Karpas-422 (cell line): ENCODE measurements around the gene CDK6. TPM values are rescaled to one million over a fixed set of nuclear protein-coding genes. Genes with fewer than 3 reads are reported as not detected.
"Not testable (repeated sequence)": the region's sequence is repeated elsewhere in the genome, so short reads cannot be mapped to it uniquely, and the experiment has no call there.

Experiments used
- DNase-seq: peaks from one replicate; pipeline ENCODE4 v3.0.0-alpha.2; 2015
- H2AFZ ChIP-seq: fragments of 200-600 bp; sonication (generic); 2 replicates; pipeline ENCODE4 v1.6.1; 2014; ENCODE audit warnings: antibody characterized with exemption, low read length, mixed read lengths
- H3K27ac ChIP-seq: fragments of 200-600 bp; sonication (generic); 2 replicates; pipeline ENCODE4 v1.5.1; 2014; ENCODE audit warnings: mild to moderate bottlenecking, low read length, moderate library complexity
- H3K27me3 ChIP-seq: fragments of 200-600 bp; sonication (generic); 2 replicates; pipeline ENCODE4 v1.6.1; 2014; ENCODE audit warnings: low read length, mixed read lengths
- H3K36me3 ChIP-seq: fragments of 200-600 bp; sonication (generic); 2 replicates; pipeline ENCODE4 v1.6.1; 2014; ENCODE audit warnings: low read length, mixed read lengths; ENCODE audit not compliant: insufficient read depth
- H3K4me1 ChIP-seq: fragments of 200-600 bp; sonication (generic); 2 replicates; pipeline ENCODE4 v1.6.1; 2014; ENCODE audit warnings: mild to moderate bottlenecking, low read length, mixed read lengths
- H3K4me2 ChIP-seq: fragments of 200-600 bp; sonication (generic); 2 replicates; pipeline ENCODE4 v1.6.1; 2014; ENCODE audit warnings: low read length, low read depth, mild to moderate bottlenecking; ENCODE audit not compliant: poor library complexity, severe bottlenecking
- H3K4me3 ChIP-seq: fragments of 200-600 bp; sonication (generic); 2 replicates; pipeline ENCODE4 v1.5.1; 2014; ENCODE audit warnings: mild to moderate bottlenecking, antibody characterized with exemption, low read length, mixed read lengths
- H3K79me2 ChIP-seq: fragments of 200-600 bp; sonication (generic); 2 replicates; pipeline ENCODE4 v1.6.1; 2014; ENCODE audit warnings: mild to moderate bottlenecking, low read length, mixed read lengths
- H3K9ac ChIP-seq: fragments of 200-600 bp; sonication (generic); 2 replicates; pipeline ENCODE4 v1.6.0; 2014; ENCODE audit warnings: low read length
- H3K9me2 ChIP-seq: fragments of 200-600 bp; sonication (generic), shearing (Covaris generic); replicated peaks from 2 replicates; pipeline ENCODE4 v1.6.0; 2014; ENCODE audit warnings: mild to moderate bottlenecking, low read length, moderate library complexity; ENCODE audit not compliant: insufficient read depth
- H3K9me3 ChIP-seq: fragments of 300-700, 200-600 bp; sonication (generic); 2 replicates; pipeline ENCODE4 v1.6.1; 2014; ENCODE audit warnings: low read length, mixed read lengths
- H4K20me1 ChIP-seq: fragments of 200-600 bp; sonication (generic); 2 replicates; pipeline ENCODE4 v1.6.1; 2014; ENCODE audit warnings: mild to moderate bottlenecking, antibody characterized with exemption, low read length, low read depth; ENCODE audit not compliant: insufficient read depth
- total RNA-seq: library from RNA; depleted of rRNA; stranded (reverse); fragments of >200 nt; shearing (Covaris generic); gene quantifications from 2 replicates; pipeline ENCODE4 v1.2.3, GENCODE V29; 2014; ENCODE audit warnings: low replicate concordance

The CDK6 gene
- total RNA-seq, 1 experiment from 2014 or later: 65.1 TPM

DNA sequence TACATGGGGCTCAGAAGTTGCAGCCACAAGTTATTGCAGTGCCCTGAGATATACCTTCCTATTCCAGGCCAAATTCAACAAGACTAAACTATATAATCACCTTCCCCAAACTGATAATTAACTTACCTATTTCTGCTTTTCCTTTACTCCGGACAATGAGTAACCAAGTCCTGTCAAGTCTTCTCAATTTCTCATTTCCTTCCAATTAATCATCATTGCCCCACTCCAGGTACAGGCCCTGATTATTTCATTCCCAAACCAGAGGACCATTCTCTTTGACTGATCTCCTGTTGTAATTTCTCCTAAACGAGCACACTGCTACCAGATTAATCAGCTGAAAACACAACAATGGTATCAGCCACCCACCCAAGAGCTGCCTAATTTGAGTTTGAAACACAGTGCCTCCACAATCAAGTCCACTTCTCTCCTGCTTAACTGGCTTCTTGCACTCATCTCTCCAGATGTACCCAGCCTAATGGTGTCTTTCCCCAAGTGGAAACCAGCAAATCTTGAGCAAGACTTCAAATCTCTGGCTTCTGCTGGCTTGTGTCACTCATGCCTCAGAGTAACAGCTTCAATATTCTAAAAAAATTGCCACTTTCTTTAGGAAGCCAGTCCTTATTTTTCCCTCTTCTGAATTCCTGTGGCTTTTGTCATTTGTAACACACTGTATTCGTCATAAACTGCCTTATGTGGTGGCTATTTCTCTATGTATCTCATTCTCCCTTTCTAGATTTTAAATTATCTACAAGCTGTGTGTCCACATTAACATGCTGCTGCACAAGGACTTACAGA, 89.1 kb downstream of the CDK6 start:
- no peak overlapping the region for H3K4me2 ChIP-seq
- DNase-seq: no peak
- H3K9me2 ChIP-seq: no peaks in the 10 kb centered on the region
- peaks cover 85% of the 10 kb centered on the region for H3K79me2 ChIP-seq
- H3K9ac ChIP-seq: no peak overlapping the region
- no peaks in the 10 kb centered on the region for H3K27me3 ChIP-seq
- H3K27ac ChIP-seq: no peak overlapping the region
- no peaks in the 10 kb centered on the region for H3K4me1 ChIP-seq
- no peaks in the 10 kb centered on the region for H4K20me1 ChIP-seq
- no peaks in the 10 kb centered on the region for H3K9me3 ChIP-seq
- H3K4me3 ChIP-seq: no peak overlapping the region
- no peak overlapping the region for H2AFZ ChIP-seq
- no peaks in the 10 kb centered on the region for H3K36me3 ChIP-seq

- Histone ChIP-seq H3K27me3 (no peaks in the 10 kb centered on the region), H4K20me1 (no peaks in the 10 kb centered on the region), H3K4me2 (no peak overlapping the region), H3K36me3 (no peaks in the 10 kb centered on the region), H3K4me1 (no peaks in the 10 kb centered on the region), H3K9ac (no peak overlapping the region), H3K9me2 (no peaks in the 10 kb centered on the region), H3K4me3 (no peak overlapping the region), H3K27ac (no peak overlapping the region), H3K79me2 (peaks cover 88% of the 10 kb centered on the region), H3K9me3 (no peaks in the 10 kb centered on the region), H2AFZ (no peak overlapping the region)
- DNase-seq: no peak
These were observed 91.1 kb downstream of the CDK6 start for GRCh38 chr7:92745241-92745640.

GRCh38 chr7:92744180-92744579, 92.2 kb downstream of the CDK6 start:
- H2AFZ ChIP-seq, H3K9me3 ChIP-seq, DNase-seq, H3K4me3 ChIP-seq, H3K27me3 ChIP-seq, H3K27ac ChIP-seq, H3K9me2 ChIP-seq, H3K4me2 ChIP-seq, H4K20me1 ChIP-seq, H3K4me1 ChIP-seq, H3K36me3 ChIP-seq, H3K9ac ChIP-seq: not testable (repeated sequence)
- H3K79me2 ChIP-seq: peaks cover 88% of the 10 kb centered on the region

DNA sequence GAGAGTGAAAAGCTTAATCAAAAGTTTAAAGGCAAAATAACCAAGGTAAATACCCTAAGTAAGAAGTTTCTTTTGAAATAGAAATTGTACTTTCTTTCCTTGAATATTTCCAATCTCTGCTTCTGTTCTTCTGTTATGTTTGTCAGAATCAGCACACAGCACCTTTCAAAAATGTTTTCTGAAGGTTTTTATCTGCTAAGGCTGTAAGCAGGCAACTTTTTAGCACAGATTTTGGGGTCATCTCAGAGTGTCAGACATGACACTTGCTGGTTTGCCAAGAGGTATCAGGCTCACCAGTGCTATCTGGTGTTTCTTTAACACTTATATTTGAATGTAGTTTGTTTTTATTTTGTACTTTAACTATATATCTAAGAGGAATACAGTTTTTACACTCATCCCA, 94.2 kb downstream of the CDK6 start:
- Histone ChIP-seq H3K4me2 (no peak overlapping the region), H3K27me3 (no peaks in the 10 kb centered on the region), H3K79me2 (peaks cover 89% of the 10 kb centered on the region), H3K27ac (no peak overlapping the region), H3K9me2 (no peaks in the 10 kb centered on the region), H3K4me1 (no peaks in the 10 kb centered on the region), H3K9me3 (no peaks in the 10 kb centered on the region), H3K9ac (no peak overlapping the region), H2AFZ (no peak overlapping the region), H3K4me3 (no peak overlapping the region), H4K20me1 (no peaks in the 10 kb centered on the region), H3K36me3 (no peaks in the 10 kb centered on the region)
- DNase-seq: no peak

DNA sequence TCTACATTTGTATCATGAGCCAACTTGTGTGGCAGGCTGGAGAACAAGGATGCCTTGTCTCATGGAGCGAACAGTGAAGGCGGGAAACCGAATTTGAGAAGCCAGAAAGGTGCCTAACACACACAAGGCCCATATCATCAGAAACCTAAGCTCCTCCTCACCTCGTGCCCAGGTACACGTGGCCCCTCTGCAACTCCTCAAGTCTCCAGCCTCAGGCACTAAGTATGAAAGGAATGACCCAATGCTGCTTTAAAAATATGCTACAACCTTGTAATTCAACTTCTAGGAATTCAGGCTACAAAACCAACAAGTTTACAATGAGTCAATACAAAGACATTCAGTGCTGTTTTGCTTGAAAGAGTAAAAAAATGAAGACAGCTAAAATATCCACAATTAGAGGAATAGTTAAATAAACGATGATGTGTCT, 95.7 kb downstream of the CDK6 start:
- Histone ChIP-seq H3K4me2 (no peak overlapping the region), H3K4me1 (no peaks in the 10 kb centered on the region), H3K79me2 (peaks cover 87% of the 10 kb centered on the region)

DNA sequence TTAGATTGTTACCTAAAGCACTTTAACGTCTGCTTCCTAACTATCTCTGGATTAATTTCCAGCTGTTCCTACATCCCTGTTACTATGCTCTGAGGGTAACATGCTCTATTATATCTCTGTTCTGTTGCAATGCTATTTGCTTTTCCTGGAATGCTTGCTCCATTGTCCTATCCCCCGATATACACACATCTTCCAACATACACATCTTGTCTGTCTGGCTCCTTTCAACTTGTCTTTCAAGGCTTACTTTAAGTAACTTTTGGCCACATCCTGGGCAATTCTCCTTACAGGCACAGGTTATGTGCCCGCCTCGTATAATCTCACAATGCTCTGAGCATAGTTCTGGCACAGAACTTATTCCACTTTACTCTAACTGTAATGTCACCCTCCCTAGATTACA, 96.2 kb downstream of the CDK6 start:
- peaks cover 87% of the 10 kb centered on the region for H3K79me2 ChIP-seq
- H3K4me1 ChIP-seq: no peaks in the 10 kb centered on the region
- H3K27me3 ChIP-seq: no peaks in the 10 kb centered on the region
- no peak overlapping the region for H2AFZ ChIP-seq
- H3K4me3 ChIP-seq: no peak overlapping the region
- no peak overlapping the region for H3K4me2 ChIP-seq
- H3K9me2 ChIP-seq: no peaks in the 10 kb centered on the region
- H4K20me1 ChIP-seq: no peaks in the 10 kb centered on the region
- H3K36me3 ChIP-seq: no peaks in the 10 kb centered on the region
- no peaks in the 10 kb centered on the region for H3K9me3 ChIP-seq
- H3K9ac ChIP-seq: no peak overlapping the region
- no peak overlapping the region for H3K27ac ChIP-seq
- no peak for DNase-seq

More for the DNA sequence above, 95.7 kb downstream of the CDK6 start:
- H3K4me3 ChIP-seq: no peak overlapping the region
- H3K27me3 ChIP-seq: no peaks in the 10 kb centered on the region
- H3K27ac ChIP-seq: no peak overlapping the region
- H3K9me3 ChIP-seq: no peaks in the 10 kb centered on the region
- H3K9me2 ChIP-seq: no peaks in the 10 kb centered on the region
- H4K20me1 ChIP-seq: no peaks in the 10 kb centered on the region
- no peak overlapping the region for H3K9ac ChIP-seq
- H3K36me3 ChIP-seq: no peaks in the 10 kb centered on the region
- no peak overlapping the region for H2AFZ ChIP-seq
- no peak for DNase-seq

DNA sequence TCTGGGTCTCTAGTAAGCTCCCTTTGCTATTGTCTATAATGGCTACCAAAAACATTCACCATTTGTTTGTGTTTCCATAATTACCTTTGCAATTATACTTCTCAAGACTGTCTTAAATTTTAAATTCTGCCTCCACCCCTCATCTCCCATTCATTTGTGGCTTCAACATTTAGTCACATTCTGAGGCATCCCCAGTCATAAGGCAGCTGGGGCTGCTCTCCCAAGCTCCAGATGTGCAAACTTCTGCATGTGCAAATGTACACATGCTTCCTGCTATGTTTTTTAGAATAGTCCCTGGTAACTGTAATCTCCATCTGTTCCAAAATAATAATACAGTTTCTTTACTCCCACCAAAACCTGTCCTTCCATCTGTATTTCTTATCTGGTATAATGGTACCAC, 97.3 kb downstream of the CDK6 start:
- H3K4me3 ChIP-seq: no peak overlapping the region
- H3K79me2 ChIP-seq: peaks cover 90% of the 10 kb centered on the region

DNA sequence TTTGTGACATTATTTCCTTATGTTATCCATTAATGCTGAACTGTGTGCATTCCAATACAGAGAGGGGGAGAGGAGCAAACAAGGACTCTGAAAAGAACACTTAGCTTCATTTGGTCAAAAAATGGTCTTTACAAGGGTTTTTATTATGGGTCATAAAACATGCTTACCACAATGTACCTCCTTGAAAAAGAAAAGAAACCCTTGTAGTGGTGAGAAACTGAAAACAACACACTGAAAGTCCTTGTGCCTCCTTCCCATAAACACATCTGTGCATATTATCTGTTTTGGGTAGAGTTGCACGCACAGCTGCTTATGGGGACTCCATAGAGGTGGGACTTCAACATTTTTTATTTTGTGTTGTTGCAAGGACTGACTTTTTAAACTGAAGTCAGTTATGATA, 98.7 kb downstream of the CDK6 start:
- no peaks in the 10 kb centered on the region for H3K36me3 ChIP-seq
- no peak overlapping the region for H2AFZ ChIP-seq
- H3K79me2 ChIP-seq: peaks cover 87% of the 10 kb centered on the region
- no peak overlapping the region for H3K4me3 ChIP-seq
- H3K9ac ChIP-seq: no peak overlapping the region
- no peaks in the 10 kb centered on the region for H3K9me3 ChIP-seq
- no peaks in the 10 kb centered on the region for H4K20me1 ChIP-seq
- H3K27ac ChIP-seq: no peak overlapping the region
- no peak overlapping the region for H3K4me2 ChIP-seq
- no peaks in the 10 kb centered on the region for H3K27me3 ChIP-seq
- peaks cover 5% of the 10 kb centered on the region for H3K4me1 ChIP-seq
- no peak for DNase-seq
- no peaks in the 10 kb centered on the region for H3K9me2 ChIP-seq

More for the DNA sequence above, 97.3 kb downstream of the CDK6 start:
- Histone ChIP-seq H3K4me1 (no peaks in the 10 kb centered on the region), H3K27me3 (no peaks in the 10 kb centered on the region), H4K20me1 (no peaks in the 10 kb centered on the region), H3K9ac (no peak overlapping the region), H3K9me3 (no peaks in the 10 kb centered on the region), H3K36me3 (no peaks in the 10 kb centered on the region), H3K27ac (no peak overlapping the region), H3K4me2 (no peak overlapping the region), H3K9me2 (no peaks in the 10 kb centered on the region), H2AFZ (no peak overlapping the region)
- DNase-seq: no peak
